HL-60/S4 (cell line): ENCODE results near the gene AMZ2.
"Not testable (repeated sequence)": the region's sequence is repeated elsewhere in the genome, so short reads cannot be mapped to it uniquely, and the experiment has no call there.

Source experiments
- in situ Hi-C: fragments of 300-500 bp; cut with MboI; formaldehyde crosslinking; loops from 2 replicates; pipeline ENCODE4 v1.14.3; 2022; ENCODE audit warnings: low sequenced_read_pairs

AMZ2 gene

GRCh38 chr17:68220186-68220585, 27.7 kb upstream of the AMZ2 start:
- in situ Hi-C loops, result not testable (repeated sequence)

DNA sequence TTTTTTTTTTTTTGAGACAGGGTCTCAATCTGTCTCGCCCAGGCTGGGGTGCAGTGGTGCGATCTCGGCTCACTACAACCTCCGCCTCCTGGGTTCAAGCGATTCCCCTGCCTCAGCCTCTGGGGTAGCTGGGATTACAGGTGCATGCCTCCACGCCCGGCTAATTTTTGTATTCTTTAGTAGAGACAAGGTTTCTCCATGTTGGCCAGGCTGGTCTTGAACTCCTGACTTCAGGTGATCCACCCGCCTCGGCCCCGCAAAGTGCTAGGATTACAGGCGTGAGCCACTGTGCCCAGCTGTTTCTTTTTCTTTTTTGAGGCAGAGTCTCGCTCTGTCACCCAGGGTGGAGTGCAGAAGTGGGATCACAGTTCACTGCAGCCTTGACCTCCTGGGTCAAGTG, 27.1 kb upstream of the AMZ2 start:
- in situ Hi-C loops, result not testable (repeated sequence)

- in situ Hi-C loops, result no loop called here
Measured at GRCh38 chr17:68221786-68222185, 26.1 kb upstream of the AMZ2 start.

DNA sequence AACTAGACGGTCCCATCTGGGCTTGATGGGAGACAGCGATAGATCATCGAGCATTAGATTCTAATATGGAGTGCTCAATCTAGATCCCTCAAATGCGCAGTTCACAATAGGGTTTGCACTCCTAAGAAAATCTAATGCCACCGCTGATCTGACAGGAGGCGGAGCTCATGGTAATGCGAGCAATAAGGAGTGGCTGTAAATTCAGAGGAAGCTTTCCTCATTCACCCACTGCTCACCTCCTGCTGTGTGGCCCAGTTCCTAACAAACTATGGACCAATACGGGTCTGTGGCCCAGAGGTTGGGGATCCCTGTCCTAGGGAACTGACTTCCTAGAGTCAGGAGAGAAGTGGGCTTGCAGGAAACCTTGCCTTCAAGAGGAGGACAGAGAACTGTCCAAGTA, 25.2 kb upstream of the AMZ2 start:
- in situ Hi-C loops, result no loop called here

DNA sequence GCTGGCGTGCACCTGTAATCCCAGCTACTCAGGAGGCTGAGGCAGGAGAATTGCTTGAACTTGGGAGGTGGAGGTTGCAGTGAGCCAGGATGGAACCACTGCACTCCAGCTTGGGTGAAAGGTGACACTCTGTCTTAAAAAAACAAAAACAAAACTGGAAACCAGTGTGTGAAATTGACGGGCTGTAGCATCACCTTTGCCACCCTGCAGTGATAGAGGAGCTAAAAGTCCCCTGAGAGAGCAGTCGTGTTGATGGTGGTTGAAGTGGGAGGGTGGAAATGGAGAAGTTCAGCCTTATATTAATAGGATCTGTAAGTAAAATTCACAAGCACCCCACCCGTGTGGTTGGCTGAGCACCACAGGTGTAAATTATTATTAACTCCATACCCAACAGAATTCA, 22.8 kb upstream of the AMZ2 start:
- in situ Hi-C loops, result not testable (repeated sequence)

DNA sequence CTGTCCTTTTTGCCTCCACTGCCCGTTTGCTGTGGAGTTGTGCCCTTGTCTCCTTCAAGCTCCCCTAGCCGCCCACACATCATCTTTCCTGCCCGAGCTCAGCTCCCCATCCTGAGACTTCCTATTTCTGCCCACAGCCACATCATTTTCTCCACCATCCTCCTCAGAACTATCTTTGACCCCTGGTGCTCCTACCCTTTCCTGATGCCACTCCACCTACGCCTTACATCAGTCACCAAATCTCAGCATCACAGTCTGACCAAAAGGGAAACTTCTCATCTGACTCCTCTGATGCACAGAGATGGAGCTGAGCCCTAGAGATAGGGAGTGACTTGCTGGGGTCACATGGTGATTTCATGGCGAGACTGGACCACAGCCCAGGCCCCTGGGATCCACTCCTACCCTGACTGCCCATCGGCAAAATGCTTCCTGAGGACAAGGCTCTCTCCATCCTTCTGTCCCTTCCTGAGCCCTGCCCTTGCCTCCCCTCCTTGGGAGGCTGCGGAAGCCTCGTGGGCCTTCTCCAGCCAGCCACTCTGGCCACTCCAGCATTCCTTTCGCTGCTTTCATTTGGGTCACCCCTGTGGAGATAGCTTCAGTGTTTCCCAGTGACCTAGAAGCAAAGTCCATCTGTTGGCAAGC, 19.7 kb upstream of the AMZ2 start:
- in situ Hi-C loops, result not testable (repeated sequence)

GRCh38 chr17:68228817-68229570, 18.8 kb upstream of the AMZ2 start:
- in situ Hi-C loops, result no loop called here

DNA sequence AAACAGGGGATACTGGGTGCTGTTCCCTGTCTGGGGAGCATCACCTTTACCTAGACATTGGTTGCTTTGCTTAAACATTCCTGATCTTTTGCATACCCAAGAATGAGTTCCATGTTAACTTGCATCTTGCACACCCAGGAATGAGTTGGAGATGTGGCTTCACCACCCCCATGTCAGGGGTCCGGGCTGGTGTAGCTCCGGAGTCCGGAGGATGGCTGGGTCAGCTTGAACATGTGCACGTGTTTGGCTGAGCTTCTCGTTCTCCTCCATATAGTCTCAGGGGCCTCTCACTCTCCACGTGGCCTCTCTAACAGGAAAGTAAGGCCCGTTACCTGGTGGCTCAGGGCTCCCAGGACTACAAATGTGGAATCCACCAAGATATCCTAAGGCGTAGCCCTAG, 18.2 kb upstream of the AMZ2 start:
- in situ Hi-C loops, result no loop called here

DNA sequence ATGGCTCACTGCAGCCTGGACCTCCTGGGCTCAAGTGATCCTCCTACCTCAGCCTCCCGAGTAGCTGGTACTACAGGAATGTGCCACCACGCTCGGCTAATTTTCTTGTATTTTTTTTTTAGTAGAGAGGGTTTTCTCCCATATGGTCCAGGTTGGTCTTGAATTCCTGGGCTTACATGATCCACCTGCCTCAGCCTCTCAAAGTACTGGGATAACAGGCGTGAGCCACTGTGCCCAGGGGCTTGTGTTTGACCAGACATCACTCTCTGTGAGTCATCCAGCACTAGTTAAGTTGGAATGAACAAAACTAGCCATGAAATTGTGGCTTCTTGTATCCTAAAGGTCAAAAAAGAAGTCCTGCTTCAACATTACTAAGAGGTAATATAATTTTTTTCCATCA, 16.7 kb upstream of the AMZ2 start:
- in situ Hi-C loops, result not testable (repeated sequence)

GRCh38 chr17:68231541-68231940, 16.3 kb upstream of the AMZ2 start:
- in situ Hi-C loops, result no loop called here

DNA sequence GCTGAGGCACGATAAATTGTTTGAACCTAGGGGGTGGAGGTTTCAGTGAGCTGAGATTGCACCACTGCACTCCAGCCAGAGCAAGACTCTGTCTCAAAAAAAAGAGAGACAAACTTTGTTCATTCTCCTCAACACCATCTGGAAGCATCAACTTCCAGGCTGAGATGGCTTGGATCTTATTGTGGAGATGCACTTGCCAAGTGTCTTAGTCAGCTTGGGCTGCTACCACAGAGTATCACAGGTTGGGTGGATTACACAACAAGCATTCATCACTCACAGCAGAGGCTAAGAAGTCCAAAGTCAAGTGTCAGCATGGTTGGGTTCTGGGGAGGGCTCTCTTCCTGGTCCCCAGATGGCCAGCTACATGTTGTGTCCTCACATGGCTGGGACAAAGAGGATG, 15.1 kb upstream of the AMZ2 start:
- in situ Hi-C loops, result not testable (repeated sequence)

DNA sequence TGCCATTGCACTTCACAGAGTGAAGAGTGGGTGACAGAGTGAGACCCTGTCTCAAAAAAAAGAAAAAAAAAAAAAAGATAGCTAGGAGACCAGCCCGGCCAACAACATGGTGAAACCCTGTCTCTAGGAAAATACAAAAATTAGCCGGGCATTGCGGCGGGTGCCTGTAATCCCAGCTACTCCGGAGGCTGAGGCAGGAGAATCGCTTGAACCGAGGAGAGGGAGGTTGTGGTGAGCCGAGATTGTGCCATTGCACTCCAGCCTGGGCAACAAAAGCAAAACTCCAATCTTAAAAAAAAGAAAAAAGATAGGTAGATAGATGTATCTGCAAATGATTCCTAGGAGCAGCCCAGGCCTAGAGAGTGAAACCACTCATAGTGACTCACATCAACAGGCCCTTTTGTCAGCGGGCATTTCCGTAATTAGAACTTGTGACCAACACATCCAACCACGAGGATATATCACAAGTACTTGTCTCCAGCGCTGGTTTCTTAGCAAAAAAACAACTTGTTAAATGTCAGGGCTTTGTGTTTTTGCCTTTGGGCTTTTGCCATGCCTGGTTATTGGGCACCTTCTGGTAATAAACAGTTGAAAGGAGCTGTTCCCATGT, 13.0 kb upstream of the AMZ2 start:
- in situ Hi-C loops, result not testable (repeated sequence)

- in situ Hi-C loops, result not testable (repeated sequence)
Measured at GRCh38 chr17:68235336-68235791, 12.5 kb upstream of the AMZ2 start.

DNA sequence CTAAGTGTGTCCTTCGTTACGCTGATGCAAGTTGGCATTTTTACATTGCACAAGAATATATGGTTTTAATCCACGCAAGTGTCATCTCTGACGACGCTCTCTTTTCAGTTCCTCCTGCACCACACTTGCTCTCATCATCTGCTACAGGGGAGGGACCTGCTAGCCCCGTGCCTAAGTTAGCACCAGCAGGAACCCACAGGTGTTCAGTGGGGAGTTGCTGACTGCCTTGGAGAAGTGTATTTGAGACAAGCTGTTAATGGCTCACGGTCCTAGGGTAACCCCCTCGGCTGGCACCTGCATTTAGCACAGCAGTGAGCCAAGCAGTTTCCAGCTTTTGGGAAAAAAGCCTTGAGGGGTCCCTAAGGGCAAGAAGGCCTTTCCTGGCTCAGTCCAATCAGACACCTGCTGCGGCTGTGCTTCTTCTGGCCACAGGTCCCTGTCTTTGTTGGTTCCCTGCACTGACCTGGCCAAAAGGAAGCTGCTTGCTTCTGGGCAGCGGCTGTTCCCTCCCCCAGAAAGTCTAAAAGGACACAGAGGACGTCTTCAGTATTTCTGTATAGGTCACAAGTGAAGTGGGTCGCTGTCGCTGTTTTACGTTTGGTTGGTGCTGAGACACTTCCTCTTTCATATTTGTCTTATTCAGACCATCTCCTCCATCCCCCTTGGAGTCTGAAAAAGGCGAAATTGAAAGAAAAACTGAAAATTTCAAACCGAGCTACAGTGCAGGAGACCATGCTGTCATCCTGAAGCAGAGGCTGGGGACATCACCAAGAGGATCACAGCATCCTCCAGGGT, 10.3 kb upstream of the AMZ2 start:
- in situ Hi-C loops, result not testable (repeated sequence)

- in situ Hi-C loops, result no loop called here
Measured at GRCh38 chr17:68238164-68238870, 9.5 kb upstream of the AMZ2 start.

DNA sequence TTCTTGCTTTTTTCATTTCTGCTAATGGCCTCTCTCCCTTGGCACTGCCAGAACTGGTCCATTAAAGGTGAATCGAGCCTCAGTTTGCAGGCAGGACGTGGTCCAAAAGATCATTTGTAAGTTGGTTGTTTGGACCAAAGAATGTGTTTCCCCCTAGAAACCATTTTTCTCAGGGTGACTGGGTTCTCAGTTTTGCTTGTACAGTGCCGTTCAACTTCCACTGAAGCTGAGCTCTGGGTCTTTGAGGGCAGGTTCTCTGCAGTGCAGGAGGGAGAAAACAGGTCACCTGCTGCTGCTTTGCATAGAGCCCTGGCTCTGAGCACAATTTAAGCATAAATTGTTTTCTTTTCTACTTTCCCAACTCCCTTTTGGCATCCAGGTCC, 9.0 kb upstream of the AMZ2 start:
- in situ Hi-C loops, result no loop called here

GRCh38 chr17:68239632-68240366, 8.0 kb upstream of the AMZ2 start:
- in situ Hi-C loops, result no loop called here

DNA sequence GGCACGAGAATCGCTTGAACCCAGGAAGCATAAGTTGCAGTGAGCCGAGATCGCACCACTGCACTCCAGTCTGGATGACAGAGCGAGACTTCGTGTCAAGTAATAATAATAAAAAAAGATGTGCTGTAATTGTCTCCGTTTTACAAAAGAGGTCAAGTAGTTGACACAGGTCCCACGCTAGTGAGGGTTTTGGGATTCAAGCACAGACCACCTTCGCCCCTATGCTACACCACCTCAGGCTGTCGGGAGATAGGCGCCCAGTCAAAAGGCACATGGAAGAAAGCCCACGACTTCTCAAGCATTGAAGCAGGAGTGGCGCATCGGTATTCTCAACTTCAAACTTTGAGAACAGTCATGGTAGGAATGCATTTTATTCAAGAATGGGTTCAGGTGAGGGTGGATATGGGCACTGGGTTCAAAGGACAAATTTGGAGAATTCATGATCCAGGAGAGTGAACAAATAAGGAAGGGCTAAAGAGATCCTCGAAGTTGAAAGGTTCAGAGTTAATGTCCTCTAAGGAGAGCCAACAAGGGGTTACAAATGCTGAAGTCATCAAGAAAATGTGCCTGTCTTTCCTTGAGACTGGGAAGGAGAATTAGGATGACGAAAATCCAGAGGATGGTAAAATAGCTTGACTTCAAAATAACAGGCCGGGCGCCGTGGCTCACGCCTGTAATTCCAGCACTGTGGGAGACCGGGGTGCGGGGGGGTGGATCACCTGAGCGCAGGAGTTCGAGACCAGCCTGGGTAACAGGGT, 1.4 kb upstream of the AMZ2 start:
- in situ Hi-C loops, result no loop called here

GRCh38 chr17:68248199-68248825, 469 bp downstream of the AMZ2 start:
- in situ Hi-C loops, result no loop called here
